HEK293T (cell line): ENCODE data around the gene RRN3.
"Not testable (repeated sequence)": the region's sequence is repeated elsewhere in the genome, so short reads cannot be mapped to it uniquely, and the experiment has no call there.

Experiments
- CTCF ChIA-PET: fragments of 350-600 bp; formaldehyde crosslinking; extraction: SDS; loops from one replicate; lab custom pipeline; 2021; ENCODE audit warnings: antibody characterized with exemption, inconsistent platforms; lab: Yijun Ruan, JAX
- POLR2A ChIA-PET: fragments of 350-600 bp; formaldehyde crosslinking; extraction: SDS; loops from one replicate; lab custom pipeline; 2020; ENCODE audit warnings: antibody characterized with exemption, inconsistent platforms; lab: Yijun Ruan, JAX
- DNase-seq: peaks from one replicate; pipeline ENCODE4 v3.0.0; 2012; ENCODE audit warnings: mixed read lengths; ENCODE audit errors: extremely low spot score
- ARNT ChIP-seq: fragments of 450-650 bp; IDR thresholded peaks from 2 replicates; pipeline ENCODE4 v1.6.1; 2017; ENCODE audit warnings: mild to moderate bottlenecking
- BHLHE40 ChIP-seq: fragments of 450-650 bp; IDR thresholded peaks from 2 replicates; pipeline ENCODE4 v1.6.1; 2016; ENCODE audit warnings: mild to moderate bottlenecking, moderate library complexity, borderline replicate concordance
- CTBP1 ChIP-seq: fragments of 450-650 bp; IDR thresholded peaks from 2 replicates; pipeline ENCODE4 v1.6.1; 2016; ENCODE audit warnings: borderline replicate concordance
- ELF4 ChIP-seq: fragments of 450-650 bp; IDR thresholded peaks from 2 replicates; pipeline ENCODE4 v1.6.1; 2017; ENCODE audit warnings: antibody characterized with exemption
- FOXA1 ChIP-seq: fragments of 450-650 bp; IDR thresholded peaks from 2 replicates; pipeline ENCODE4 v1.6.1; 2016; ENCODE audit warnings: mild to moderate bottlenecking
- FOXK2 ChIP-seq: fragments of 450-650 bp; IDR thresholded peaks from 2 replicates; pipeline ENCODE4 v1.6.1; 2016; ENCODE audit warnings: mild to moderate bottlenecking
- FOXM1 ChIP-seq: fragments of 450-650 bp; IDR thresholded peaks from 2 replicates; pipeline ENCODE4 v1.6.1; 2017; ENCODE audit warnings: mild to moderate bottlenecking, borderline replicate concordance
- HDGF ChIP-seq: fragments of 450-650 bp; IDR thresholded peaks from 2 replicates; pipeline ENCODE4 v1.6.1; 2017; ENCODE audit warnings: antibody characterized with exemption, borderline replicate concordance
- L3MBTL2 ChIP-seq: fragments of 450-650 bp; conservative IDR thresholded peaks from 2 replicates; pipeline ENCODE4 v1.6.1; 2016; ENCODE audit warnings: mild to moderate bottlenecking
- LEF1 ChIP-seq: fragments of 450-650 bp; IDR thresholded peaks from 2 replicates; pipeline ENCODE4 v1.6.1; 2017; ENCODE audit warnings: mild to moderate bottlenecking, borderline replicate concordance
- NFRKB ChIP-seq: fragments of 450-650 bp; IDR thresholded peaks from 2 replicates; pipeline ENCODE4 v1.6.1; 2016; ENCODE audit warnings: mild to moderate bottlenecking, moderate library complexity
- PKNOX1 ChIP-seq: fragments of 450-650 bp; IDR thresholded peaks from 2 replicates; pipeline ENCODE4 v1.6.1; 2016
- SP1 ChIP-seq: fragments of 450-650 bp; IDR thresholded peaks from 2 replicates; pipeline ENCODE4 v1.6.1; 2017
- SUZ12 ChIP-seq: fragments of 450-650 bp; IDR thresholded peaks from 2 replicates; pipeline ENCODE4 v1.6.1; 2016; ENCODE audit warnings: mild to moderate bottlenecking
- TARDBP ChIP-seq: fragments of 450-650 bp; IDR thresholded peaks from 2 replicates; pipeline ENCODE4 v1.6.1; 2016
- ZNF384 ChIP-seq: fragments of 450-650 bp; IDR thresholded peaks from 2 replicates; pipeline ENCODE4 v1.6.1; 2016

The RRN3 gene

DNA sequence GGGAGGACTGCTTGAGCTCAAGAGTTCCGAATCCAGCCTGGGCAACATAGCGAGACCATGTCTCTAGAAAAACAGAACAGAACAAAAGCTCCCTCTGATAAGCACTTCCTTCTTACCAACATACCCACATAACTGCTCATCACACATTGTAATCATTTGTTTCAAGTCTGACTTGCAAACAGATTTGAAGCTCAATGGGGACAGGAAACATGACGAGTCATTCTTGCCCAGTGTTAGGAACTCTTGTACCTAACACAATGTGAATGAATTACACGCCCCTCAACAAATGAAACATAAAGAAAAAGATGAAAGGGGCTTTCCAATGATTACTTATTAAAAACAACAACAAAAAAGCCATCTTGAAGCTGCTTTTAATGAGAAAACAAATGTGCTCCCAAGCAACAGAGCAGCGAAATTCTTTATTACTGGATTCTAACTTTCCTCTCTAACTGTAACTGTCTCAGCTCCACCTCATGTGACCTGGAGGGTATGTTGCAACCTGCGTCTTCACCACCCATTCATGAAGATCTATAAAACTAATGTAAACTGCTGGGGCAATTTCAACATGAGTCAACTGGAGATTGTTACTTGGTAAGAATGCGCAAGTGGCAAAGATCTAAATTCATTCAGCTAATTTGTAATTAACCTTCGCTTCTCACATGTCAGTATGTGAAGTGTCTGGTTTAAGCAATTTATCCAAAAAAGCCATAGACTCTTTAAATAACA is 31.8 kb downstream of the RRN3 start:
- DNase-seq, POLR2A ChIA-PET, CTCF ChIA-PET: not testable (repeated sequence)

- DNase-seq = no peak
- ChIA-PET POLR2A (no interaction called here), CTCF (no interaction called here)
- no peak for TF ChIP-seq ELF4
- TF ChIP-seq NFRKB = no peak
- no peak for TF ChIP-seq FOXA1
- no peak for TF ChIP-seq ARNT
- TF ChIP-seq FOXK2 = no peak
- TF ChIP-seq SP1 = no peak
- no peak for TF ChIP-seq FOXM1
- no peak for TF ChIP-seq LEF1
- no peak for TF ChIP-seq SUZ12
- no peak for TF ChIP-seq ZNF384
- TF ChIP-seq BHLHE40 = no peak
- TF ChIP-seq TARDBP = no peak
- TF ChIP-seq CTBP1 = no peak
- no peak for TF ChIP-seq HDGF
- TF ChIP-seq L3MBTL2 = no peak
- TF ChIP-seq PKNOX1 = no peak
These were observed 34.7 kb downstream of the RRN3 start for GRCh38 chr16:15059324-15059723.

- POLR2A ChIA-PET = interaction anchor here (2.3 kb wide), 1 partner anchor 36 kb away, joined by 12 read pairs; the partner anchor contains the start of gene RRN3
- DNase-seq = no peak
- CTCF ChIA-PET = no interaction called here
- TF ChIP-seq BHLHE40 = no peak
- no peak for TF ChIP-seq L3MBTL2
- no peak for TF ChIP-seq SP1
- TF ChIP-seq FOXK2 = no peak
- TF ChIP-seq LEF1 = no peak
- no peak for TF ChIP-seq SUZ12
- no peak for TF ChIP-seq TARDBP
- TF ChIP-seq PKNOX1 = no peak
- TF ChIP-seq HDGF = no peak
- no peak for TF ChIP-seq ARNT
- no peak for TF ChIP-seq NFRKB
- no peak for TF ChIP-seq FOXM1
These were observed 36.2 kb downstream of the RRN3 start for GRCh38 chr16:15057681-15058417.

GRCh38 chr16:15055141-15056053 is 38.7 kb downstream of the RRN3 start:
- no peak for DNase-seq
- no peak for TF ChIP-seq FOXA1
- no peak for TF ChIP-seq FOXK2
- TF ChIP-seq ZNF384 = no peak
- TF ChIP-seq LEF1 = no peak
- no peak for TF ChIP-seq ARNT
- TF ChIP-seq SUZ12 = no peak
- TF ChIP-seq L3MBTL2 = no peak
- TF ChIP-seq TARDBP = no peak
- TF ChIP-seq CTBP1 = no peak
- TF ChIP-seq SP1 = no peak
- TF ChIP-seq FOXM1 = no peak
- no peak for TF ChIP-seq PKNOX1
- TF ChIP-seq BHLHE40 = no peak
- TF ChIP-seq HDGF = no peak
- TF ChIP-seq NFRKB = no peak
- TF ChIP-seq ELF4 = no peak
- CTCF ChIA-PET = no interaction called here
- POLR2A ChIA-PET = interaction anchor here (1.3 to 2.3 kb wide), 2 partner anchors 38 to 81 kb away, joined by 3 to 12 read pairs; partner anchors contain the start of genes PDXDC1 and RRN3

GRCh38 chr16:15054357-15055140 is 39.5 kb downstream of the RRN3 start:
- ChIA-PET CTCF (no interaction called here), POLR2A (no interaction called here)
- no peak for DNase-seq
- TF ChIP-seq LEF1 = no peak
- TF ChIP-seq NFRKB = no peak
- no peak for TF ChIP-seq HDGF
- TF ChIP-seq TARDBP = no peak
- TF ChIP-seq FOXK2 = no peak
- no peak for TF ChIP-seq SP1
- no peak for TF ChIP-seq ZNF384
- no peak for TF ChIP-seq ARNT
- TF ChIP-seq FOXA1 = no peak
